IPS-18a (cell line): ENCODE data around the gene FARP2.
"Not testable (repeated sequence)": the region's sequence is repeated elsewhere in the genome, so short reads cannot be mapped to it uniquely, and the experiment has no call there.

Experiments
- H3K27ac ChIP-seq: one replicate; pipeline ENCODE4 v1.5.1; 2013; ENCODE audit warnings: low read length
- H3K27me3 ChIP-seq: one replicate; pipeline ENCODE4 v1.6.1; 2013; ENCODE audit warnings: mild to moderate bottlenecking, low read length; ENCODE audit not compliant: control insufficient read depth, insufficient read depth
- H3K36me3 ChIP-seq: one replicate; pipeline ENCODE4 v1.6.1; 2013; ENCODE audit warnings: low read depth, low read length; ENCODE audit not compliant: control insufficient read depth
- H3K4me1 ChIP-seq: one replicate; pipeline ENCODE4 v1.6.1; 2013; ENCODE audit warnings: low read depth, low read length; ENCODE audit not compliant: control insufficient read depth
- H3K4me3 ChIP-seq: one replicate; pipeline ENCODE4 v1.5.1; 2013; ENCODE audit warnings: low read length
- H3K9ac ChIP-seq: one replicate; pipeline ENCODE4 v1.6.1; 2013; ENCODE audit warnings: mild to moderate bottlenecking, low read length, moderate library complexity
- H3K9me3 ChIP-seq: one replicate; pipeline ENCODE4 v1.6.1; 2013; ENCODE audit warnings: low read depth, low read length; ENCODE audit not compliant: control insufficient read depth

The FARP2 gene

DNA sequence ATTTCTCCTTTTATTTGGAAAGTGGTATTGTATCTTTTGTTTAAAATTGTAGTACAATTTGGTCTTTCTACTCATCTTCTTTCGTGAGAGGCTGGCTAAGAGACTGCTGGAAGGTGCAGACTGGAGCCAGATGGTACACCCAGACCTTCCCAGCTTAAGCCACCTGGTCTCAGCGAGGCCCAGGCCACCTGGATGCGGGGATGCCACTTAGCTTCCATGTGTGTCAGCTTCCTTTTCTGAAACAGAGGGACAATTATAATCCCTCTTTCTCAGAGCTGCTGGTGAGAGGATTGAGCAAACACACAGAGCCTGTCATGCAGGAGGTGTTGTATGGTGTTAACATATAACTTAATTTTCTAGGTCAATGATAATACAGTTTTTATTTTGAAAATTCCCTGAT, 17.4 kb downstream of the FARP2 start:
- H3K4me1 ChIP-seq, result no peaks in the 10 kb centered on the region

DNA sequence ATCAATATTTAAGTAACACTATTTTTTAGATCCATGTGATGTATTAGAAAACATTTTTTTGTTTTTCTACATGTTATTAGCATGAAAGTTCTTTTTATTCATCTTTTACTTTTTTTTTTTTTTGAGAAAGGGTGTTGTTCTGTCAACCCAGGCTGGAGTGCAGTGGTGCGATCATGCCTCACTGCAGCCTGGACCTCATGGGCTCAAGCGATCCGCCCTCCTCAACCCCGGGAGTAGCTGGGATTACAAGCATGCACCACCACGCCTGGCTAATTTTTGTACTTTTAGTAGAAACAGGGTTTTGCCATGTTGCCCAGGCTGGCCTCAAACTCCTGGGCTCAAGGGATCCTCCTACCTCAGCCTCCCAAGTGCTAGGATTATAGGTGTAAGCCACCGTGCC, 17.8 kb downstream of the FARP2 start:
- H3K9me3 ChIP-seq, H3K27ac ChIP-seq, H3K9ac ChIP-seq, H3K4me1 ChIP-seq, H3K4me3 ChIP-seq, H3K36me3 ChIP-seq, H3K27me3 ChIP-seq: not testable (repeated sequence)

More for the DNA sequence above, 17.4 kb downstream of the FARP2 start:
- H3K9me3 ChIP-seq, result no peaks in the 10 kb centered on the region
- H3K27ac ChIP-seq, result no peak overlapping the region
- no peak overlapping the region for H3K9ac ChIP-seq
- H3K4me3 ChIP-seq, result no peak overlapping the region
- no peaks in the 10 kb centered on the region for H3K36me3 ChIP-seq
- no peaks in the 10 kb centered on the region for H3K27me3 ChIP-seq

DNA sequence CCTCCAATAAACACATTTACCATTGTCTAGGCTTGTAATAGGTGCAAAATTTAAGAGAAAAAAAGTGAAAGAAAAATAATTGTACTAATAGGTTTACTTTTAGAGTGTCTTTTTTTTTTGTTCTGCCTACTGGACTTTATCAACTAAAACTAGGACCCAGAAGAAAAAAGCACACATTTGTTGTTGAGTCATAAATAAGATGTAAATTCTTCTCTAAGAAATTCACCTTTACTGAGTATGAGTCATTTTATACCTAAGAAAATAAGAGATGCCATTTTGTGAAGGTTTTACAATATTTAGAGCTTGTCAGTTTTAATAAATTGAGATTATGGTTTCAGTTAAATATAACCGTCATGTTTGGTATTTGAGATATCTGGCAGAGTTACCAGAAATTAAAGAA, 19.2 kb downstream of the FARP2 start:
- Histone ChIP-seq H3K4me1 (no peaks in the 10 kb centered on the region), H3K36me3 (no peaks in the 10 kb centered on the region), H3K9ac (no peak overlapping the region), H3K27ac (no peak overlapping the region), H3K27me3 (no peaks in the 10 kb centered on the region), H3K4me3 (no peak overlapping the region), H3K9me3 (no peaks in the 10 kb centered on the region)

DNA sequence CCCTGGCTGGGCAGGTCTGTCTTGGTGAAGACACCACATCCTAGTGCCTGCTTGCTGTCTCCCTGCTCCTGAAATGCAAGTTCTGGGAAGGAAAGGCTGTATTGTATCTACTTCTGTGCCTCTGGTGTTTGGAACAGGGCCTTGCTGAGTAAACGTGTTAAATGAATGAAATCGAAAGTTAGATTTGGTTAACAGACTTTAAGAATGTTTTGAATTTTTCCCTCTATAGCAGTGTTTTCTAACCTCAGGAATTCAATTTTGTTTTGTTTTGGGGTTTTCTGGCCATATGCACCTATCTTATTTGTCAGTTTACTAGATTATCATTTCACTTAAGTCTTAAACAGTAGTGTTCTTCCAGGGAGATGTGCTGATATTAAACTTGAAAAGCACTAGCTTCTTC, 20.7 kb downstream of the FARP2 start:
- Histone ChIP-seq H3K27ac (no peak overlapping the region), H3K9ac (no peak overlapping the region), H3K4me1 (no peaks in the 10 kb centered on the region), H3K4me3 (no peak overlapping the region), H3K27me3 (no peaks in the 10 kb centered on the region), H3K36me3 (no peaks in the 10 kb centered on the region), H3K9me3 (no peaks in the 10 kb centered on the region)

DNA sequence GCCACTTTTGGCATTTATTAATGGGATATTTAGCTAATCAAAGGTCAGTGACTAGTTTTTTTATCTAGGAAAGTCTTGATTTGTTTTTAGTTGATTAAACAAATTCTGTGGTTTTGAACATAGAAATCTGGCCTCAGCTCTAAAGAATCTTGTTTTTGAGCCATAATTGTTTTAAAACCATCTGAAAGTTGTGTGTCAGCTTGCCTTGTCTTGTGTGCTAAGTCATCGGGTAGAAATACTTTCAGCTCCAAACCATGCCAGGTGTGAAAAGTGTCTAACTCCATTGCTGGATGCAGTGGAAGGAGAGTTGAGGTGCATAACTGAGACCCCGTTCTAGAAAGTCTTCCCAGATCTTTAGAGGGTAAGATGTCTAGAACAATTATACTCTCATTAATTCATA, 22.7 kb downstream of the FARP2 start:
- no peaks in the 10 kb centered on the region for H3K27me3 ChIP-seq

DNA sequence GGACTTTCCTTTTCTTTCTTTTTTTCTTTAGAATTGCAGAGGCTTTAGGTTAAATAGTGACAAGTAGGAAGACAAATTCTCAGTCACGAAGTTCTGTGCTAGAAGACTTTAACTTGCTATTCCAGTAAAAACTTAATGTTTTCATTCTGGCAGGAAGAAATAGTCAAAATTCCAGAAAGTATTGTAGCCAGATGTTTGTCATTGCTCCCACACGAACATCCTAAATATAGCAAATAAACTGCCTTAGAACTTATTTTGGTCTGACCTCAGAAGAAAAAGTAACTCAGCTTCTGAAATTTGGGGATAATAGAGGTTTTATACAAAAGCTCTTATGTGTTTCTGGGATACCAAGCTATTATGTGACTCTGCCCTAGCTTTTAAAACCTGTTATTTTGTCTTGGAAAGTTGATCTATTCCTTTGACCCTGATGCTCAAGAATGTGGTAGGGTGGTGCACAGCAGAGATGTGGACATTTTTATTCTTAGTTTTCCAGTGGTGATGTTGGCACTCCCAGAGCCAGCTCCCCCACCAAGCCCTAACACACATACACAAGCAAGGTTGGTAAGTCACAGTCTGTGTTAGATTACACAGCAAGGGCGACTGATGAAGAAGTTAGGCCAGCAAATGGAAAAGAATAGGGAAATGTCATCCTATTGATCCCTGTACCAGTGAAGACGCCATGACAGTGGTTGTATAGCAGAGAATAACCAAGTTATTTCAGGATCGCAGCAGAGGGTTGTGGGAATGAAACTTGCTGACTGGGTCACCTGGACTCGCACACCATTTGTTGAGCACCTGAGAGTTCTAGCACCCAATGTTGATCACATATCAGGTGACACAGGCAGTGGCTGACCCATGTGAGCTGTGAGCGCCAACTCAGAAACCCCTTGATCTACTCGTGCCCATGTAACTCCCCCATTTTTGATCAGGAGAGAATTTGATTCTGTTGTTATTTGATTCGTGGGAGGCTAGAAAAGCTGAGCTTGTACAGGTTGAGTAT, 23.7 kb downstream of the FARP2 start:
- Histone ChIP-seq H3K27ac (no peak overlapping the region), H3K9ac (no peak overlapping the region), H3K27me3 (no peaks in the 10 kb centered on the region), H3K9me3 (no peaks in the 10 kb centered on the region), H3K36me3 (no peaks in the 10 kb centered on the region), H3K4me1 (no peaks in the 10 kb centered on the region), H3K4me3 (no peak overlapping the region)

More for the DNA sequence above, 22.7 kb downstream of the FARP2 start:
- Histone ChIP-seq H3K4me1 (no peaks in the 10 kb centered on the region), H3K4me3 (no peak overlapping the region), H3K36me3 (no peaks in the 10 kb centered on the region), H3K9ac (no peak overlapping the region), H3K9me3 (no peaks in the 10 kb centered on the region), H3K27ac (no peak overlapping the region)

DNA sequence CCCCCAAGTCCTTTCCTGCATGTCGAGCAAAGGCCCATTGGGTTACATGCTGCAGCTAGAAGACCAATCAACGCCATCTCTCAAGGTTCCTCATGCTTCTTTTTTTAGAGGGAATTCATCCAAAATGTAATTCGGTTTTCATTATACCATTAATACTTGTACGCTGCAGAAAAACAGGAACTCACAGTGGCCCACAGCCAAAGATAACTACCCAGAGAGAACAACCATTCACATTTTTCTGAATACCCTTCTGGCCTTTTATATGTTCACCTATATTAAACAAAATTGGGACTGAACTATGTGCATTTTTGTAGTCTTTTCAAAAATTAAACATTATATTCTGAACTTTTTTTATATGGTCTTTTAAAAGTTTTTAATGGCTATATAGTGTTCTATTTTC, 25.8 kb downstream of the FARP2 start:
- Histone ChIP-seq H3K27ac (no peak overlapping the region), H3K4me3 (no peak overlapping the region), H3K27me3 (no peaks in the 10 kb centered on the region), H3K36me3 (no peaks in the 10 kb centered on the region), H3K4me1 (no peaks in the 10 kb centered on the region), H3K9me3 (no peaks in the 10 kb centered on the region), H3K9ac (no peak overlapping the region)

DNA sequence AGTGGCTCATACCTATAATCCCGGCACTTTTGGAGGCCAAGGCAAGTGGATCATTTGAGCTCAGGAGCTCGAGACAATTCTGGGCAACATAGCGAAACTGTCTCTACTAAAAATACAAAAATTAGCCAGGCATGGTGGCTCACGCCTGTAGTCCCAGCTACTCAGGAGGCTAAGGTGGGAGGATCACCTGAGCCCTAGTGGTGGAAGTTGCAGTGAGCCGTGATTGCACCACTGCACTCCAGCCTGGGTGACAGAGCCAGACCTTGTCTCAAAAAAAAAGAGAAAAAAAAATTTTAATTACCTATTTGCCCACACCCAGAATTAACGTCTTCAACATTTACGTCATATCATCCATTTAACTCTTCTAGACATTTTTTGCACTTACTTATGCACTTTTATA, 29.4 kb downstream of the FARP2 start:
- not testable (repeated sequence) for H3K9me3 ChIP-seq, H3K36me3 ChIP-seq, H3K27me3 ChIP-seq, H3K27ac ChIP-seq, H3K4me3 ChIP-seq, H3K9ac ChIP-seq, H3K4me1 ChIP-seq

DNA sequence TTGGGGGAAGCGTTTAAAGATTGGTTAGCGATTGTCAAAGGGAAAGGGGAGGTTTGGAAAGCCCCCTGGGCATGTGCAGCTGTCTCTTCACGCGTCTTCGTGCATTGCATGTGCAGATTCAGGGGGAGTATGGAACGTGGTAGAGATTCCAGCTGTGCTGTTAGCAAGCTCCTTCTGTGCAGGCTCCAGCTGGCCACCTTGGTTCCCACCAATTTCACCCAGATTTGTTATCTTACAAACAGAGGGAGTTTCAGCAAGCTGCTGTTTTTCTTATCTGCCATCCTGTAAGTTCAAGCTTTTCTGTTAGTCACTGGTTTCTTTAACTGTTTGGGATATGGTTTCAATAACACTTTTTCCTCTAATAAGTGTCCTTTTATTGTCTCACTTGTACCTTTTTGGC, 30.4 kb downstream of the FARP2 start:
- Histone ChIP-seq H3K27me3 (no peaks in the 10 kb centered on the region), H3K36me3 (no peaks in the 10 kb centered on the region), H3K4me3 (no peak overlapping the region), H3K9ac (no peak overlapping the region), H3K4me1 (no peaks in the 10 kb centered on the region), H3K9me3 (no peaks in the 10 kb centered on the region), H3K27ac (no peak overlapping the region)

DNA sequence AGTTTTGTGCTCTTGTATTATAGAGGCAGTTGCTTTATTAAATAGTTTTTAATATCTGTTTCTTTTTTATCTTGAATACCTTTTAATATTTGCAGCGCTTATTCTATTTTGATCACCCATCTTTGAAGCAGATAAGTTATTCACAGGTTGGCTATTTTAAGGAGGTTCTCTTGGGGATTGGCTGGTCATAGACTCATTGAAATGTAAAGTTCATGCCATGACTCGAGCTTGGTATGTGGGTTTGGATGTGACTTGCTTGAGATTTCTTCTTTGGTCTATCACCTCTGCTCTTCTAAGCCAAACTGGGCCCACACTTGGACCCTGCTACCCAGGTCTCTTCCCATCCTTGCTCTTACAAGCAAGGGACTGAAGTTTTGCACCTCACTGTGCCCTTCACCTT, 33.6 kb downstream of the FARP2 start:
- Histone ChIP-seq H3K9me3 (no peaks in the 10 kb centered on the region), H3K27me3 (no peaks in the 10 kb centered on the region), H3K36me3 (no peaks in the 10 kb centered on the region), H3K4me3 (no peak overlapping the region), H3K9ac (no peak overlapping the region), H3K27ac (no peak overlapping the region), H3K4me1 (no peaks in the 10 kb centered on the region)

DNA sequence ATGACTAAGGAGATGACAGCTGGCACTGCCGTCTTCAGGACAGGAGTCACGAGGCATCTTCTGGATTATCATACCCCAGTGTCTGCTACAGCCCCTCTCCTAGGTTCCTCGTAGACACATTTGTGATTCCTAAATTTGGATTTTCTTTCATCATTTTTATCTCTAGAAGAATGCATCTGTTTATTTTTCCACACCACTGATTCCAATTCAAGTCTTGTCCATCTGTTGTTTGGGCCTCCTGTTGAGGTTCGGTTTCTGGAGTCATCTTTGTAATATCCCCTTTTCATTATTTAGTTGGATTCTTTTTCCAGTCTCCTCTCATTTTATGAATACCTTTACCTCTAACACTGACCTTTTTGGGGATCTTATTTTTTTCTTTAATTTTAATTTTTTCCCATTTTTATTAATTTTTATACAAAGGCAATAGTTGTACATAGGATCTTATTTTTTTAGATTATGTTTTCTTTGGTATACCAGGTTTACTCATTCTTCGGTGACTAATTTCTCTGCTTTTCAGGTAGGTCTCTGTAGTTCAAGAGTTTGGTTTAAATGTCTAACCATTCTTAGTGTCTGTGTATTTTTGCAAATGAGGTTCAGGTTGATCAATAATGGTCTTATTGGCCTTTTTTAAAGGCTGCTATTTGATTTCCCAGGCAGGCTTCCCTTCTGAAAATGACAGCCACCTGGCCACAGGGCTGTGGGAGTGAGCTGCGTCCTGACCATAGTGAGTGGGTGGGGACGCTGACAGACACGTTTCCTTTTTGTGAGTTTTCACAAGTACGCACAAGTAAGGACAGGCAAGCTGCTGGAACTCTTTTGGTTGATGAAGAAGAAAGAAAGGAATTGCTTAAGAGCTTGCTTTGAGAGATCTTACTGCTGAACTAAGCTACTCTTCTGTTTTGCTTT, 34.5 kb downstream of the FARP2 start:
- H3K27me3 ChIP-seq, result no peaks in the 10 kb centered on the region
- no peaks in the 10 kb centered on the region for H3K4me1 ChIP-seq
- no peaks in the 10 kb centered on the region for H3K36me3 ChIP-seq
- no peak overlapping the region for H3K9ac ChIP-seq
- no peaks in the 10 kb centered on the region for H3K9me3 ChIP-seq
- no peak overlapping the region for H3K4me3 ChIP-seq
- no peak overlapping the region for H3K27ac ChIP-seq
